Thoracic aorta (tissue), 2 donors: ENCODE data around the gene DOCK7. TPM values are rescaled to one million over a fixed set of nuclear protein-coding genes. Genes with fewer than 3 reads are reported as not detected.
"Not testable (repeated sequence)": the region's sequence is repeated elsewhere in the genome, so short reads cannot be mapped to it uniquely, and the experiment has no call there.

Source experiments
- ATAC-seq: fragments of 150-250 bp; one replicate; pipeline ENCODE4 v1.8.0; 2017; ENCODE audit warnings: low read depth; ENCODE audit not compliant: insufficient number of reproducible peaks, low FRiP score
- DNase-seq: peaks from one replicate; pipeline ENCODE4 v3.0.0-alpha.2; 2020; ENCODE audit warnings: low spot score
- H3K27ac ChIP-seq, 2 donors: fragments of 200-600 bp; sonication (generic); 1 replicate in 1 of 2; 2 replicates in 1 of 2; pipeline ENCODE4 v1.5.1; 2016; ENCODE audit warnings: mild to moderate bottlenecking in 2 of 2, moderate library complexity in 2 of 2
- H3K27me3 ChIP-seq: fragments of 200-600 bp; sonication (generic); replicated peaks from 2 replicates; pipeline ENCODE4 v1.6.0; 2016; ENCODE audit warnings: mild to moderate bottlenecking; ENCODE audit not compliant: insufficient read depth
- H3K36me3 ChIP-seq: fragments of 200-600 bp; sonication (generic); one replicate; pipeline ENCODE4 v1.5.1; 2016
- H3K4me1 ChIP-seq, 2 donors: fragments of 200-600 bp; sonication (generic); 1 replicate in 1 of 2; 2 replicates in 1 of 2; pipeline versions ENCODE4 v1.5.1 to v1.6.0; 2016; ENCODE audit warnings: low read depth in 2 of 2, mild to moderate bottlenecking in 1 of 2; ENCODE audit not compliant: control insufficient read depth in 1 of 2
- H3K4me3 ChIP-seq: fragments of 200-600 bp; sonication (generic); 2 replicates; pipeline ENCODE4 v1.5.1; 2016; ENCODE audit warnings: mild to moderate bottlenecking
- H3K9me3 ChIP-seq: fragments of 200-600 bp; sonication (generic); 2 replicates; pipeline ENCODE4 v1.5.1; 2016
- total RNA-seq, 2 donors: library from RNA; depleted of rRNA; stranded (reverse); fragments of >200 nt; gene quantifications; one replicate each; pipeline versions ENCODE4 v1.1.0 to v1.2.3, GENCODE V29; 2016
- TF ChIP-seq, protein P1 (sequence below): fragments of 200-600 bp; sonication (generic); IDR thresholded peaks from one replicate; pipeline ENCODE4 v1.5.1; 2019; ENCODE audit warnings: antibody characterized with exemption

Gene DOCK7
- total RNA-seq, 2 donors from 2014 or later: 52.7 to 75.7 TPM

- H3K27ac ChIP-seq: no peak overlapping the region
- TF ChIP-seq, protein P1, sequence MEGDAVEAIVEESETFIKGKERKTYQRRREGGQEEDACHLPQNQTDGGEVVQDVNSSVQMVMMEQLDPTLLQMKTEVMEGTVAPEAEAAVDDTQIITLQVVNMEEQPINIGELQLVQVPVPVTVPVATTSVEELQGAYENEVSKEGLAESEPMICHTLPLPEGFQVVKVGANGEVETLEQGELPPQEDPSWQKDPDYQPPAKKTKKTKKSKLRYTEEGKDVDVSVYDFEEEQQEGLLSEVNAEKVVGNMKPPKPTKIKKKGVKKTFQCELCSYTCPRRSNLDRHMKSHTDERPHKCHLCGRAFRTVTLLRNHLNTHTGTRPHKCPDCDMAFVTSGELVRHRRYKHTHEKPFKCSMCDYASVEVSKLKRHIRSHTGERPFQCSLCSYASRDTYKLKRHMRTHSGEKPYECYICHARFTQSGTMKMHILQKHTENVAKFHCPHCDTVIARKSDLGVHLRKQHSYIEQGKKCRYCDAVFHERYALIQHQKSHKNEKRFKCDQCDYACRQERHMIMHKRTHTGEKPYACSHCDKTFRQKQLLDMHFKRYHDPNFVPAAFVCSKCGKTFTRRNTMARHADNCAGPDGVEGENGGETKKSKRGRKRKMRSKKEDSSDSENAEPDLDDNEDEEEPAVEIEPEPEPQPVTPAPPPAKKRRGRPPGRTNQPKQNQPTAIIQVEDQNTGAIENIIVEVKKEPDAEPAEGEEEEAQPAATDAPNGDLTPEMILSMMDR: no peak
- DNase-seq: no peak
- no peak overlapping the region for H3K4me3 ChIP-seq
- H3K36me3 ChIP-seq: no peaks in the 10 kb centered on the region
- no peak for ATAC-seq
- no peaks in the 10 kb centered on the region for H3K9me3 ChIP-seq
- H3K27me3 ChIP-seq: no peaks in the 10 kb centered on the region
- no peaks in the 10 kb centered on the region for H3K4me1 ChIP-seq
Observed at GRCh38 chr1:62612770-62613169, 75.4 kb downstream of the DOCK7 start.

DNA sequence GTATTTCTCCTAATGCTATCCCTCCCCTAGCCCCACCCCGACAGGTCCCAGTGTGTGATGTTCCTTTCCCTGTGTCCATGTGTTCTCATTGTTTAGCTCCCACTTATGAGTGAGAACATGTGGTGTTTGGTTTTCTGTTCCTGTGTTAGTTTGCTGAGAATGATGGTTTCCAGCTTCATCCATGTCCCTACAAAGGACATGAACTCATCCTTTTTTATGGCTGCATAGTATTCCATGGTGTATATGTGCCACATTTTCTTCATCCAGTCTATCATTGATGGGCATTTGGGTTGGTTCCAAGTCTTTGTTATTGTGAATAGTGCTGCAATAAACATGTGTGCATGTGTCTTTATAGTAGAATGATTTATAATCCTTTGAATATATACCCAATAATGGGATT, 77.6 kb downstream of the DOCK7 start:
- ATAC-seq, DNase-seq, H3K27ac ChIP-seq, H3K9me3 ChIP-seq, H3K4me3 ChIP-seq, H3K4me1 ChIP-seq, H3K27me3 ChIP-seq, H3K36me3 ChIP-seq: not testable (repeated sequence)

GRCh38 chr1:62608905-62609304, 79.3 kb downstream of the DOCK7 start:
- Histone ChIP-seq H3K27ac (no peak overlapping the region), H3K27me3 (no peaks in the 10 kb centered on the region), H3K4me1 (no peaks in the 10 kb centered on the region), H3K36me3 (no peaks in the 10 kb centered on the region), H3K9me3 (no peaks in the 10 kb centered on the region), H3K4me3 (no peak overlapping the region)
- TF ChIP-seq, protein P1: no peak
- ATAC-seq (no peak), DNase-seq (no peak)

DNA sequence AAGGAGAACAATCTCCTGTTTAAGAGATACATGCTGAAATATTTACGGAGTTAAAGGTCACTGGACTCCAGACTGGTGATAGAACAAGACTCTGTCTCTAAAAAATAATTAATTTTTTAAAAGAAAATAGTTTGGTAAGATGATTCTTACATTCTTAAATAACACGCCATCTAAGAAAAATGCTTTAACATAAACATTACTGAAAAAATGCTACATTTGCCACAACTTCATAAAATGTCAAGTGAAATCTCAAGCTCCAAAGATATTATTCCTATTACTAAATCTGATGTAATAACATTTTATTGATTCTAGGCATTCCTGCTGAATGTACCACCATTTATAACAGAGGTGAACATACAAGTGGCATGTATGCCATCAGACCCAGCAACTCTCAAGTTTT, 86.7 kb downstream of the DOCK7 start:
- Histone ChIP-seq H3K4me3 (no peak overlapping the region), H3K36me3 (no peaks in the 10 kb centered on the region), H3K27ac (no peak overlapping the region), H3K4me1 (peaks cover 6 to 12% of the 10 kb centered on the region in 2 donors), H3K27me3 (no peaks in the 10 kb centered on the region), H3K9me3 (no peaks in the 10 kb centered on the region)
- DNase-seq (no peak), ATAC-seq (no peak)
- TF ChIP-seq, protein P1: no peak

- H3K27ac ChIP-seq: no peak overlapping the region
- no peak overlapping the region for H3K4me3 ChIP-seq
- H3K27me3 ChIP-seq: no peaks in the 10 kb centered on the region
- ATAC-seq: no peak
- H3K4me1 ChIP-seq: peaks cover 17 to 28% of the 10 kb centered on the region in 2 donors
- no peaks in the 10 kb centered on the region for H3K9me3 ChIP-seq
- DNase-seq: no peak
- H3K36me3 ChIP-seq: no peaks in the 10 kb centered on the region
- TF ChIP-seq, protein P1: no peak
Observed at GRCh38 chr1:62599044-62599443, 89.1 kb downstream of the DOCK7 start.

- no peaks in the 10 kb centered on the region for H3K9me3 ChIP-seq
- no peak within 1 kb of the TSS for H3K27ac ChIP-seq
- no peaks in the 10 kb centered on the region for H3K27me3 ChIP-seq
- DNase-seq (no peak), ATAC-seq (no peak)
- no peaks in the 10 kb centered on the region for H3K36me3 ChIP-seq
- H3K4me1 ChIP-seq: peaks cover 24 to 39% of the 10 kb centered on the region in 2 donors
- H3K4me3 ChIP-seq: no peak within 1 kb of the TSS
- TF ChIP-seq, protein P1: no peak
Observed at GRCh38 chr1:62597281-62597680, 90.9 kb downstream of the DOCK7 start, which contains the start of gene ANGPTL3. Gene ANGPTL3 (plus strand): TSS chr1:62597520. CDS start chr1:62597567, 47 bp downstream.
